Subcutaneous preadipocyte (primary cell): ENCODE results near the gene IL3. TPM values are rescaled to one million over a fixed set of nuclear protein-coding genes. Genes with fewer than 3 reads are reported as not detected.

ENCODE experiments used
- small RNA-seq: library from RNA; depleted of rRNA; stranded (forward); fragments of <200 nt; gene quantifications from one replicate; pipeline ENCODE3, GENCODE V24; 2012
- total RNA-seq: library from RNA; depleted of rRNA; stranded (reverse); fragments of >200 nt; gene quantifications from 2 replicates; pipeline ENCODE4 v1.2.3, GENCODE V29; 2012

IL3 gene
- total RNA-seq, result not detected in 2 replicates

GRCh38 chr5:132060501-132061161 lies at the start of gene IL3:
IL3 (plus strand) TSS chr5:132060655; CDS start chr5:132060707, 52 bp downstream.

GRCh38 chr5:132011622-132012343 lies 48.7 kb upstream of the IL3 start, which contains the start of gene ACSL6:
ACSL6 (minus strand) TSS chr5:132011658; CDS start chr5:132011553, 105 bp downstream.

GRCh38 chr5:132073231-132074013 lies 13.0 kb downstream of the IL3 start, which contains the start of gene CSF2:
CSF2 (plus strand) TSS chr5:132073789; CDS start chr5:132073824, 35 bp downstream.

Small RNA genes within 50 kb of the gene (small RNA-seq; reads per million reads assigned to genes)
- gene RF00285, result not detected

Other genes with a start within 250 kb of the IL3 start
- gene MEIKIN, start 115.0 kb upstream of the IL3 start, total RNA-seq, result not detected in 2 replicates
- gene ACSL6, start 49.0 kb upstream of the IL3 start, total RNA-seq, result not detected in 2 replicates
- gene CSF2, start 13.1 kb downstream of the IL3 start, total RNA-seq, result not detected in 2 replicates
- gene P4HA2, start 167.2 kb downstream of the IL3 start, total RNA-seq, result 69.0 and 107 TPM in 2 replicates
- 33.6 and 62.1 TPM in 2 replicates for gene PDLIM4, start 197.0 kb downstream of the IL3 start, total RNA-seq
- gene SLC22A4, start 233.7 kb downstream of the IL3 start, total RNA-seq, result 4.4 and 5.1 TPM in 2 replicates